ENCODE data around the gene SHB.

DNA sequence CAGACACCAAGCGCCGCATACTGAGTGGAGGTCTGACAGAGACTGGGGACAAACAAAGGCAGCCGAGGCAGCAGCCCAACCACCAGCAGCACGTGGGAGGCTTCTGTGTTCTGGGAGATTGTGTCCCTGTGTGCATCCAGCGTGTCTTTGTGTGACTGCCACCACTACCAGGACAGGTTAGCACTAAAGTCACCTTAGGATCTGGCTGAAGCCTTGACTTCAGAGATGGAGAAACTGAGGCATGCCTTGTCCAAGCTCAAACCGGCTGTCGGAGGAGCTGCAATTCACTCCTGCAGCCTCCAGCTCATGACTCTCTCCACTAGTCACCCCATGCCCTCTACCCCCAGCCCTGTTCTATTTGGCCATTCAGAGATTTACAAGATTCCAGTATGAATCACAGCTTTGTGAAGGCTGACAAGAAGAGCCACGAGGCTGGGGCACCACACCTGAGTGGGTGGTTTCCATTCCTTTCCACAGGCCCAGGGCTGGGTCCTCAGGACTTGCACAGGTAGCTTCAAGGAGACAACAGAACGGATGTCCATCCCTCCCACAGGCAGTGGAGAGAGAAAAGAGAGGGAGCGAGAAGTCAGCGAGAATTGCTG, 69.3 kb downstream of the SHB start:
- TF ChIP-seq POLR2A (IDR thresholded peaks at IDR 0.05) (no peak), POLR2AphosphoS5 (IDR thresholded peaks at IDR 0.05) (no peak)
- TF ChIP-seq, protein P1, sequence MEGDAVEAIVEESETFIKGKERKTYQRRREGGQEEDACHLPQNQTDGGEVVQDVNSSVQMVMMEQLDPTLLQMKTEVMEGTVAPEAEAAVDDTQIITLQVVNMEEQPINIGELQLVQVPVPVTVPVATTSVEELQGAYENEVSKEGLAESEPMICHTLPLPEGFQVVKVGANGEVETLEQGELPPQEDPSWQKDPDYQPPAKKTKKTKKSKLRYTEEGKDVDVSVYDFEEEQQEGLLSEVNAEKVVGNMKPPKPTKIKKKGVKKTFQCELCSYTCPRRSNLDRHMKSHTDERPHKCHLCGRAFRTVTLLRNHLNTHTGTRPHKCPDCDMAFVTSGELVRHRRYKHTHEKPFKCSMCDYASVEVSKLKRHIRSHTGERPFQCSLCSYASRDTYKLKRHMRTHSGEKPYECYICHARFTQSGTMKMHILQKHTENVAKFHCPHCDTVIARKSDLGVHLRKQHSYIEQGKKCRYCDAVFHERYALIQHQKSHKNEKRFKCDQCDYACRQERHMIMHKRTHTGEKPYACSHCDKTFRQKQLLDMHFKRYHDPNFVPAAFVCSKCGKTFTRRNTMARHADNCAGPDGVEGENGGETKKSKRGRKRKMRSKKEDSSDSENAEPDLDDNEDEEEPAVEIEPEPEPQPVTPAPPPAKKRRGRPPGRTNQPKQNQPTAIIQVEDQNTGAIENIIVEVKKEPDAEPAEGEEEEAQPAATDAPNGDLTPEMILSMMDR (IDR thresholded peaks at IDR 0.05), result no peak

Measured in prostate gland (tissue), 2 donors.